Spleen (tissue), 7 donors: Measurements from ENCODE around the gene PRDM16.

ENCODE experiments used
- POLR2A ChIP-seq, 3 donors: fragments of 450-650 bp; IDR thresholded peaks; one replicate each; pipeline ENCODE4 v1.5.1; 2017; ENCODE audit warnings: antibody characterized with exemption in 3 of 3, mild to moderate bottlenecking in 1 of 3
- POLR2AphosphoS5 ChIP-seq, 3 donors: sonication (generic); formaldehyde crosslinking; IDR thresholded peaks; one replicate each; pipeline ENCODE4 v1.5.1; 2017; ENCODE audit warnings: antibody characterized with exemption in 3 of 3
- TF ChIP-seq, protein P1 (sequence below), 11 experiments: fragments of 200-600 bp in 7 of 11; fragments of 450-650 bp in 4 of 11; sonication (generic) in 4 of 11; IDR thresholded peaks in 8 of 11; conservative IDR thresholded peaks in 3 of 11; 1 replicate in 7 of 11; 2 replicates in 4 of 11; pipeline versions ENCODE4 v1.4.0 to v1.8.0; 2016 to 2021; ENCODE audit warnings: antibody characterized with exemption in 11 of 11, inconsistent platforms in 4 of 11, mild to moderate bottlenecking in 1 of 11
- donor health status: DM: no; HTN: no; CAD: no; lungs with moderate emphysema.
- donor health status: DM: no; HTN: no; CAD: no.
- donor health status: DM: no; HTN: no; CAD: no.

DNA sequence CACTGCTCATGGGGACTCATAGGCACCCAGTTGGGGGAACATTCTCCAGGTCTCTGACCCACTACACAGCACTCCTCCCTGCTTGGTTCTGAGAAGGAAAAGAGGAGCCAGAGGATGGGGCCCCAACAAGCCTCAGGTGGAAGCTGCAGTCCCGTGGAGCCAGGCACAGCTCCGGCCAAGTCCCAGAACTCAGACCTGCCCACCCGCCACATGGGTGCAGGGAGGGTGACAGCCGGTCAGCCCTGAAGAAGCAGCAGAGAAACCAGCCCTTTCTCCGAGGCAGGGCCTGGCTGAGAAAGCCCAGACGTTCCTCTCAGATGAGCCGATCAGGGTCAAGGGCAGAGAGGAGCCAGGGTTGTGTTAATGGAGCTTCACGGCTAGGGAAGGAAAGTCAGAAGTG lies 106.5 kb downstream of the PRDM16 start:
- TF ChIP-seq, protein P1, sequence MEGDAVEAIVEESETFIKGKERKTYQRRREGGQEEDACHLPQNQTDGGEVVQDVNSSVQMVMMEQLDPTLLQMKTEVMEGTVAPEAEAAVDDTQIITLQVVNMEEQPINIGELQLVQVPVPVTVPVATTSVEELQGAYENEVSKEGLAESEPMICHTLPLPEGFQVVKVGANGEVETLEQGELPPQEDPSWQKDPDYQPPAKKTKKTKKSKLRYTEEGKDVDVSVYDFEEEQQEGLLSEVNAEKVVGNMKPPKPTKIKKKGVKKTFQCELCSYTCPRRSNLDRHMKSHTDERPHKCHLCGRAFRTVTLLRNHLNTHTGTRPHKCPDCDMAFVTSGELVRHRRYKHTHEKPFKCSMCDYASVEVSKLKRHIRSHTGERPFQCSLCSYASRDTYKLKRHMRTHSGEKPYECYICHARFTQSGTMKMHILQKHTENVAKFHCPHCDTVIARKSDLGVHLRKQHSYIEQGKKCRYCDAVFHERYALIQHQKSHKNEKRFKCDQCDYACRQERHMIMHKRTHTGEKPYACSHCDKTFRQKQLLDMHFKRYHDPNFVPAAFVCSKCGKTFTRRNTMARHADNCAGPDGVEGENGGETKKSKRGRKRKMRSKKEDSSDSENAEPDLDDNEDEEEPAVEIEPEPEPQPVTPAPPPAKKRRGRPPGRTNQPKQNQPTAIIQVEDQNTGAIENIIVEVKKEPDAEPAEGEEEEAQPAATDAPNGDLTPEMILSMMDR (IDR thresholded peaks at IDR 0.05 in 8 of 11, conservative IDR thresholded peaks at IDR 0.05 in 3 of 11) = no peak
- no peak for TF ChIP-seq POLR2A (IDR thresholded peaks at IDR 0.05)
- no peak for TF ChIP-seq POLR2AphosphoS5 (IDR thresholded peaks at IDR 0.05)
